Epithelial cell of proximal tubule (primary cell): ENCODE results near the gene CRNKL1. TPM values are rescaled to one million over a fixed set of nuclear protein-coding genes. Genes with fewer than 3 reads are reported as not detected.
"Not testable (repeated sequence)": the region's sequence is repeated elsewhere in the genome, so short reads cannot be mapped to it uniquely, and the experiment has no call there.

Experiments used
- DNase-seq: peaks from one replicate; pipeline ENCODE4 v3.0.0-alpha.2; 2011; ENCODE audit warnings: low read depth
- H3K4me3 ChIP-seq: 2 replicates; pipeline ENCODE4 v1.5.1; 2011; ENCODE audit warnings: low read depth, mild to moderate bottlenecking, low read length
- CTCF ChIP-seq: conservative IDR thresholded peaks from 2 replicates; pipeline ENCODE4 v1.5.1; 2012; ENCODE audit warnings: low read depth, mild to moderate bottlenecking, low read length
- total RNA-seq: library from RNA; depleted of rRNA; stranded (reverse); fragments of >200 nt; gene quantifications from 2 replicates; pipeline ENCODE4 v1.2.3, GENCODE V29; 2015

CRNKL1 gene
- total RNA-seq, 1 donor from 2014 or later = 18.7 TPM

DNA sequence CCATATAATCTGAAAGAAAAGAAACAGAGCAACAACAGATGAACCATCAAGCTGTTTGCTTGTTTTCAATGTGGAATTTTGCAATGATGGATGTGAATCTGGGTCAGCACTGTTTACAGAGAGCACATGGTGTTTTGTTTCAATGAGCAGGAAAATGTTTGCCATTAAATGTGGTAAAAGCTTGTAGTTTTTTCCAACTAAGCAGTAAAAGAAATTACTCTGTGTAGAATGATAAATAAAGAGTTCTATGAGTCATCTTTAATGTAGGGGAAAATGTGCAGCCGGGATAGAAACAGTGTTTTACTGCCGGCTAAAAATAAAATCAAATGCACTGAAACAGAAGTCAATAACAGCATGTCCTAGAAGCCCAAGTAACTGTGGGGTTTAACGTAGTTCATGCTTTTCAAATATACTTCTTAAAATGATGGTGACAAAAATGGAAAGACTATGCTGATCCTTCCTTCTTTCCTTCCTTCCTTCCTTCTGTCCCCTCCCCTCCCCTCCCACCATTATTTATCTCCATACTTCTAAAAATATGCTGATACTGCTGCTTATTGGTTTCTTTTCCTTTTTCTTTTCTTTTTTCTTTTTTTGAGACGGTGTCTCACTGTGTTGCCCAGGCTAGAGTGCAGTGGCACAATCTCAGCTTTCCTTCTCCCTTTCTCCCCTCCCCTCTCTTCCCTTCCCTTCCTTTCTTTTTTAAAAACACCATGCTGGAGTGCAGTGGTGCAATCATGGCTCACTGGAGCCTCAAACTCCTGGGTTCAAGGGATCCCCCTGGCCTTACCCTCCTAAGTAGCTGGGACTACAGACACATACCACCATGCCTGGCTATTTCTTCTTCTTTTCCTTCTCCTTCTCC lies 41.4 kb downstream of the CRNKL1 start:
- no peak for TF ChIP-seq CTCF
- DNase-seq = no peak
- H3K4me3 ChIP-seq = no peak overlapping the region

- H3K4me3 ChIP-seq = no peak overlapping the region
- TF ChIP-seq CTCF = no peak
- DNase-seq = no peak
Measured at GRCh38 chr20:20009784-20010253, 42.4 kb downstream of the CRNKL1 start.

DNA sequence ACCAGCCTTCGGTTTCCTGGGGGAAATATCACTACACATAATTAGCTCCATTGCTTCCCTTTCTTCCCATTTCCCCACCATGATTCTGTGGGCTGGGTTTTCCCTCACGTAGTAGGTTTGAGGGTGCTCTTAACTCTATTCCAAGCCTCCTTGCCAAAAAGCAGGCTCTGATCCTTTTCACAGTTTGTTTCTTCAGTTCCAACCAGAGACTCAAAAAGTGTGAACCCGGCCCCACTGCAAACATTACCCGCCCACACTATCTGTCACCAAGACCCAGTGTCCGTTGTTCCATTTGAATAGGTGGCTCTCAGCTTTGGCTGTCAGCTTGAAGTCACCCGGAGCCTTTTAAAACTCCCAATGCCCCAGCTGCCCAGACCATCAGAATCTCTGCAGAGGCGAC lies 46.9 kb downstream of the CRNKL1 start:
- no peak for TF ChIP-seq CTCF
- H3K4me3 ChIP-seq = no peak overlapping the region
- DNase-seq = no peak

DNA sequence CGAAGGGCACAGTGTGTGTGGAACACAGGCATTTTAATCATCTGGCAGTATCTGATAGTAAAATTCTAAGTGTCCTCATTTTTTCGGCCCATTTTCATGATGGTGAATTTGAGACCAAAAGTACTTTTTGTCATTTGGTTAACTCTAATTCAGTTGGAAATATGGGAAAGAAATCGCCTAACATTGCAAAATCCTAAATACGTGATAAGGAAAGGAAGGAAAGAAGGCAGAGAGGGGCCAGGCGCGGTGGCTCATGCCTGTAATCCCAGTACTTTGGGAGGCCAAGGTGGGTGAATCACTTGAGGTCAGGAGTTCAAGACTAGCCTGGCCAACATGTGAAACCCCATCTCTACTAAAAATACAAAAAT lies 48.3 kb downstream of the CRNKL1 start:
- not testable (repeated sequence) for DNase-seq, H3K4me3 ChIP-seq

DNA sequence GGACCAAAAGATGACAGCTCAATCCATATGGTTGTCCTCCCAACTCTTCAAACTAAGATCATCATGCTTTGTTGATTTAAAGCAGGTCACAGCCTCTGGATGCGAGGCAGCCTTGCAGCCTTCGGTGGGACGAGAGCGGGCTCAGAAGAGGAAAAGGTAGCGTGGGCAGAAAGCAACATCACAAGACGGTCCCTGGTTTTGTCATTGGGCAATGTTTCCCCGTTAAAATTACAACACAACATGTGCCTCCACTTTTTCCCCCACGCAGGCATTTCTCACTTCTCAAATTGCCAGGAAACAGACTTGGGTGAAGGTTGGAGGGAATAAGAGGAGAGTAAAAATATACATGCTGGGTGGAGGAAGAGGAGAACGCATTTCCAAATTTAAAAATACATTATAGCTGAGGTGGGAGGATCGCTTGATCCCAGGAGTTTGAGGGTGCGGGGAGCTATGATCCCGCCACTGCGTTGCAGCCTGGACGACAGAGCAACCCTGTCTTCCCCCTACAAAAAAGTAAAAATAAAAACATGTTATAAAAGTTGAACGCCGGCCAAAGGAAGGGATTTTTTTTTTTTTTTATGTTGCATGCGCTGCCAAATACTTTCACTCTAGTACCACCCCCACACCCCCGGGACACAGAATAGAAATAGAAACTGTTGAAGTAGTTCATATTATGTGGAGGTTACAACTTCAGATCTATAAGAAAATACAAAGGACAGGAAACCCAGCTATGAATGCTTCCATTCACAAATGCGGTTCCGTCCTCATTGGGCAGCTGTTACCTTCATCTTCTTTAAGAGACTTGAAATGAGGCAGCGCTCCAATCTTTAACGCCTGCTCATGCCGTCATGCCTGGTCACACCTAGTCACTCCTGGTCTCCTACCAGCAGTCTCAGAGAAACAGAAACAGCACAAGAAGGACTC lies 49.0 kb downstream of the CRNKL1 start:
- no peak for TF ChIP-seq CTCF
- no peak for DNase-seq
- no peak overlapping the region for H3K4me3 ChIP-seq

- no peak overlapping the region for H3K4me3 ChIP-seq
- TF ChIP-seq CTCF = no peak
- no peak for DNase-seq
Measured at GRCh38 chr20:20002101-20002998, 49.9 kb downstream of the CRNKL1 start.
